H1 (cell line): ENCODE data around the gene CASK. TPM values are rescaled to one million over a fixed set of nuclear protein-coding genes. Genes with fewer than 3 reads are reported as not detected.

ENCODE experiments used
- CTCF ChIA-PET: fragments of 300-600 bp; sonication (Branson Sonifier 250); formaldehyde crosslinking; loops from one replicate; lab custom pipeline; 2021; ENCODE audit not compliant: partially characterized antibody; lab: Charles Lee
- POLR2A ChIA-PET: fragments of 300-600 bp; sonication (Branson Sonifier 250); formaldehyde crosslinking; loops from one replicate; lab custom pipeline; 2021; ENCODE audit warnings: inconsistent platforms; ENCODE audit not compliant: partially characterized antibody; lab: Charles Lee
- DNase-seq, 2 experiments: peaks; one replicate each; pipeline versions ENCODE4 v3.0.0 to v3.0.0-alpha.2; 2010 to 2022; ENCODE audit warnings: low spot score in 2 of 2, low read depth in 1 of 2, mixed read lengths in 1 of 2
- FAIRE-seq: peaks from 2 replicates; lab custom pipeline; 2011; peaks lifted over from hg19 to GRCh38; lab: Jason Lieb, UNC
- H2AFZ ChIP-seq: 2 replicates; pipeline ENCODE4 v1.8.1; 2012; ENCODE audit warnings: low read length, inconsistent platforms
- H2AK5ac ChIP-seq: 2 replicates; pipeline ENCODE4 v1.6.1; 2013; ENCODE audit warnings: low read depth, low read length
- H2BK120ac ChIP-seq: replicated peaks from 2 replicates; pipeline ENCODE3; 2013; ENCODE audit warnings: low read depth, low read length, inconsistent platforms
- H2BK12ac ChIP-seq: 2 replicates; pipeline ENCODE4 v1.6.1; 2013; ENCODE audit warnings: low read depth, low read length
- H2BK15ac ChIP-seq: 2 replicates; pipeline ENCODE4 v1.6.1; 2013; ENCODE audit warnings: low read length
- H2BK20ac ChIP-seq: 2 replicates; pipeline ENCODE4 v1.6.1; 2013; ENCODE audit warnings: low read length
- H2BK5ac ChIP-seq: 2 replicates; pipeline ENCODE4 v1.6.1; 2013; ENCODE audit warnings: low read depth, low read length
- H3K14ac ChIP-seq: 2 replicates; pipeline ENCODE4 v1.6.1; 2013; ENCODE audit warnings: inconsistent platforms; ENCODE audit not compliant: insufficient read length
- H3K18ac ChIP-seq: 2 replicates; pipeline ENCODE4 v1.6.1; 2013; ENCODE audit warnings: low read length; ENCODE audit errors: extremely low read depth
- H3K23ac ChIP-seq: 2 replicates; pipeline ENCODE4 v1.6.1; 2013; ENCODE audit warnings: inconsistent platforms; ENCODE audit not compliant: insufficient read length
- H3K23me2 ChIP-seq: 2 replicates; pipeline ENCODE4 v1.6.1; 2013; ENCODE audit warnings: low read depth, low read length
- H3K27ac ChIP-seq: 2 replicates; pipeline ENCODE4 v1.6.1; 2011; ENCODE audit warnings: low read depth, low read length, inconsistent platforms
- H3K27me3 ChIP-seq, 4 experiments: replicated peaks in 1 of 4; 1 replicate in 1 of 4; 2 replicates in 3 of 4; pipeline versions ENCODE4 v1.6.1 to v1.8.1; 2011 to 2013; ENCODE audit warnings: low read length in 3 of 4, mild to moderate bottlenecking in 3 of 4, inconsistent platforms in 2 of 4, mixed read lengths in 2 of 4, moderate library complexity in 1 of 4; ENCODE audit not compliant: control insufficient read depth in 3 of 4, insufficient read depth in 3 of 4; ENCODE audit errors: extremely low read depth in 1 of 4
- H3K36me3 ChIP-seq, 4 experiments: 2 replicates each; pipeline versions ENCODE4 v1.6.1 to v1.8.1; 2011 to 2013; ENCODE audit warnings: mild to moderate bottlenecking in 4 of 4, low read length in 3 of 4, moderate library complexity in 2 of 4, control low read depth in 1 of 4, inconsistent platforms in 1 of 4; ENCODE audit not compliant: insufficient read depth in 4 of 4, control insufficient read depth in 2 of 4
- H3K4ac ChIP-seq: replicated peaks from 2 replicates; pipeline ENCODE3; 2013; ENCODE audit warnings: low read length, low read depth, mixed read lengths, inconsistent platforms; ENCODE audit not compliant: insufficient read length
- H3K4me1 ChIP-seq, 4 experiments: replicated peaks in 1 of 4; 1 replicate in 1 of 4; 2 replicates in 3 of 4; pipeline versions ENCODE4 v1.6.1 to v1.8.1; 2011 to 2013; ENCODE audit warnings: low read length in 3 of 4, inconsistent platforms in 2 of 4, mixed read lengths in 1 of 4; ENCODE audit not compliant: insufficient read depth in 4 of 4, control insufficient read depth in 3 of 4
- H3K4me2 ChIP-seq, 2 experiments: 2 replicates each; pipeline versions ENCODE4 v1.6.1 to v1.8.1; 2011 to 2013; ENCODE audit warnings: low read depth in 2 of 2, low read length in 2 of 2, control low read depth in 1 of 2, inconsistent platforms in 1 of 2, mild to moderate bottlenecking in 1 of 2; ENCODE audit not compliant: insufficient read depth in 1 of 2
- H3K4me3 ChIP-seq, 4 experiments: fragments of 200-600, 300-600 bp in 1 of 4; sonication (generic), shearing (Covaris generic), sonication (Bioruptor Twin) in 1 of 4; 2 replicates each; pipeline versions ENCODE4 v1.5.1 to v1.8.1; 2011 to 2016; ENCODE audit warnings: low read length in 4 of 4, low read depth in 3 of 4, control low read depth in 2 of 4, inconsistent platforms in 2 of 4, mild to moderate bottlenecking in 2 of 4, mixed read lengths in 1 of 4, moderate library complexity in 1 of 4; ENCODE audit not compliant: insufficient read depth in 2 of 4; ENCODE audit errors: extremely low read depth in 1 of 4
- H3K56ac ChIP-seq: replicated peaks from 2 replicates; pipeline ENCODE3; 2013; ENCODE audit warnings: low read depth, mild to moderate bottlenecking, mixed read lengths, low read length, inconsistent platforms; ENCODE audit not compliant: insufficient read length
- H3K79me1 ChIP-seq: 2 replicates; pipeline ENCODE4 v1.6.1; 2013; ENCODE audit warnings: low read depth, low read length, control low read depth
- H3K79me2 ChIP-seq, 2 experiments: 2 replicates each; pipeline versions ENCODE4 v1.6.1 to v1.8.1; 2012 to 2013; ENCODE audit warnings: low read length in 2 of 2, mild to moderate bottlenecking in 2 of 2, inconsistent platforms in 1 of 2; ENCODE audit not compliant: insufficient read depth in 2 of 2, control insufficient read depth in 1 of 2
- H3K9ac ChIP-seq, 4 experiments: replicated peaks in 1 of 4; 1 replicate in 1 of 4; 2 replicates in 3 of 4; pipeline versions ENCODE4 v1.6.1 to v1.8.1; 2011 to 2013; ENCODE audit warnings: low read depth in 3 of 4, low read length in 3 of 4, control low read depth in 2 of 4, mild to moderate bottlenecking in 2 of 4, moderate library complexity in 2 of 4, inconsistent platforms in 1 of 4; ENCODE audit errors: extremely low read depth in 1 of 4
- H3K9me3 ChIP-seq, 2 experiments: 2 replicates each; pipeline versions ENCODE4 v1.6.1 to v1.8.1; 2012 to 2013; ENCODE audit warnings: mild to moderate bottlenecking in 2 of 2, moderate library complexity in 2 of 2, control low read depth in 1 of 2, inconsistent platforms in 1 of 2, low read depth in 1 of 2, low read length in 1 of 2, mixed read lengths in 1 of 2; ENCODE audit not compliant: insufficient read depth in 2 of 2
- H4K20me1 ChIP-seq, 2 experiments: replicated peaks in 1 of 2; 2 replicates each; pipeline versions ENCODE3 to v1.8.1; 2011 to 2013; ENCODE audit warnings: inconsistent platforms in 2 of 2, low read length in 2 of 2, mild to moderate bottlenecking in 1 of 2; ENCODE audit not compliant: insufficient read depth in 2 of 2, control insufficient read depth in 1 of 2
- H4K5ac ChIP-seq: 2 replicates; pipeline ENCODE4 v1.6.1; 2013; ENCODE audit warnings: low read length, low read depth, mixed read lengths, inconsistent platforms; ENCODE audit not compliant: insufficient read length
- H4K8ac ChIP-seq: 2 replicates; pipeline ENCODE4 v1.8.0; 2013; ENCODE audit warnings: mild to moderate bottlenecking, moderate library complexity, low read length, inconsistent platforms; ENCODE audit not compliant: insufficient read depth; ENCODE audit errors: extremely low read depth
- H4K91ac ChIP-seq: replicated peaks from 2 replicates; pipeline ENCODE3; 2013; ENCODE audit warnings: low read length, mixed read lengths, inconsistent platforms; ENCODE audit not compliant: insufficient read length
- BACH1 ChIP-seq: IDR thresholded peaks from 2 replicates; pipeline ENCODE4 v1.6.1; 2012; ENCODE audit warnings: low read length, improper control_type of control experiment
- BCL11A ChIP-seq, 2 experiments: IDR thresholded peaks; one replicate each; pipeline ENCODE4 v1.6.1; 2011; ENCODE audit warnings: low read depth in 2 of 2, low read length in 2 of 2, mild to moderate bottlenecking in 2 of 2
- CREB1 ChIP-seq: IDR thresholded peaks from 2 replicates; pipeline ENCODE4 v1.6.1; 2012; ENCODE audit warnings: inconsistent platforms
- NRF1 ChIP-seq: IDR thresholded peaks from 2 replicates; pipeline ENCODE4 v1.6.1; 2011; ENCODE audit warnings: mild to moderate bottlenecking, low read depth, low read length, improper control_type of control experiment
- PHF8 ChIP-seq: fragments of 200-600 bp; sonication (generic); conservative IDR thresholded peaks from 2 replicates; pipeline ENCODE4 v1.7.1; 2012; ENCODE audit warnings: low read depth, mild to moderate bottlenecking, inconsistent platforms, low read length, moderate library complexity
- RXRA ChIP-seq: IDR thresholded peaks from 2 replicates; pipeline ENCODE4 v1.6.1; 2011; ENCODE audit warnings: low read depth, mild to moderate bottlenecking, low read length, moderate library complexity; ENCODE audit not compliant: insufficient read depth
- SRF ChIP-seq: IDR thresholded peaks from 2 replicates; pipeline ENCODE4 v1.6.1; 2011; ENCODE audit warnings: mild to moderate bottlenecking, low read depth, low read length, moderate library complexity
- WGBS, 2 experiments: shearing (Covaris generic) in 1 of 2; methylation state at CpG; one replicate each; pipeline versions ENCODE4 v1.1.6 to v1.1.7; 2013 to 2015; ENCODE audit warnings: low lambda C conversion rate in 2 of 2, mixed read lengths in 2 of 2, inconsistent platforms in 1 of 2, low coverage in 1 of 2, missing lambda C conversion rate in 1 of 2; ENCODE audit not compliant: insufficient replicate concordance in 2 of 2, insufficient coverage in 1 of 2, insufficient read length in 1 of 2; ENCODE audit errors: extremely low coverage in 1 of 2, missing lambda C conversion rate in 1 of 2; 5-methylcytosine and 5-hydroxymethylcytosine counted together
- polyA plus RNA-seq, 7 experiments: library from polyadenylated mRNA; depleted of rRNA in 3 of 7; stranded (reverse) in 5 of 7; unstranded in 2 of 7; fragments of >200 nt in 5 of 7; fragments of 200-250 nt in 2 of 7; gene quantifications; 1 replicate in 5 of 7; 2 replicates in 1 of 7; 4 replicates in 1 of 7; pipeline versions ENCODE4 v1.2.1 to v1.2.3, GENCODE V29; 2011 to 2013; ENCODE audit warnings: missing spikeins in 2 of 7, mixed read lengths in 2 of 7
- total RNA-seq: library from RNA; stranded (reverse); fragmentation: NEBNext Ultra II Directional; extraction: Animal tissue kit (Norgen Biotek cat#: 25700); gene quantifications from 2 replicates; pipeline ENCODE4 v1.2.1, GENCODE V29; 2021
- TF ChIP-seq, protein P1 (sequence below): IDR thresholded peaks from 2 replicates; pipeline ENCODE4 v1.6.1; 2012; ENCODE audit warnings: low read length, inconsistent platforms

Gene CASK
- total and polyA plus RNA-seq, 2 of the 8 experiments (the other 6 are each of a cell fraction or from before 2014, with no cell fraction given) = 21.6 to 55.1 TPM

GRCh38 chrX:41824551-41824950 lies 98.8 kb downstream of the CASK start:
- no peak overlapping the region for H3K4me3 ChIP-seq
- H3K4me1 ChIP-seq = no peaks in the 10 kb centered on the region
- no peak overlapping the region for H2BK20ac ChIP-seq
- no peaks in the 10 kb centered on the region for H3K23me2 ChIP-seq
- POLR2A ChIA-PET = interaction anchor here (0.6 kb wide), 1 partner anchor 651 kb away, joined by 3 read pairs; no protein-coding TSS in a partner anchor
- H4K20me1 ChIP-seq = no peaks in the 10 kb centered on the region
- TF ChIP-seq SRF (no peak), BCL11A (IDR thresholded peaks at IDR 0.05; ENCODE audit: low read depth in 2 of 2, low read length in 2 of 2) (no peak), BACH1 (no peak), PHF8 (no peak), RXRA (no peak), CREB1 (no peak), NRF1 (no peak)
- TF ChIP-seq, protein P1, sequence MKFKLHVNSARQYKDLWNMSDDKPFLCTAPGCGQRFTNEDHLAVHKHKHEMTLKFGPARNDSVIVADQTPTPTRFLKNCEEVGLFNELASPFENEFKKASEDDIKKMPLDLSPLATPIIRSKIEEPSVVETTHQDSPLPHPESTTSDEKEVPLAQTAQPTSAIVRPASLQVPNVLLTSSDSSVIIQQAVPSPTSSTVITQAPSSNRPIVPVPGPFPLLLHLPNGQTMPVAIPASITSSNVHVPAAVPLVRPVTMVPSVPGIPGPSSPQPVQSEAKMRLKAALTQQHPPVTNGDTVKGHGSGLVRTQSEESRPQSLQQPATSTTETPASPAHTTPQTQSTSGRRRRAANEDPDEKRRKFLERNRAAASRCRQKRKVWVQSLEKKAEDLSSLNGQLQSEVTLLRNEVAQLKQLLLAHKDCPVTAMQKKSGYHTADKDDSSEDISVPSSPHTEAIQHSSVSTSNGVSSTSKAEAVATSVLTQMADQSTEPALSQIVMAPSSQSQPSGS = no peak
- TF ChIP-seq, all 59 proteins: peak for 0
- H3K23ac ChIP-seq = no peak overlapping the region
- H3K4ac ChIP-seq = no peak overlapping the region
- no peak overlapping the region for H2BK120ac ChIP-seq
- H3K27ac ChIP-seq = no peak overlapping the region
- H2BK5ac ChIP-seq = no peak overlapping the region
- H3K9ac ChIP-seq = no peak overlapping the region
- H3K56ac ChIP-seq = no peak overlapping the region
- H3K9me3 ChIP-seq = no peaks in the 10 kb centered on the region
- H3K36me3 ChIP-seq = no peaks in the 10 kb centered on the region
- H3K27me3 ChIP-seq = no peaks in the 10 kb centered on the region
- 83% methylated on average over 3 of the region's 3 CpGs; no CpG with 5 or more reads in 1 of the 2 experiments for WGBS, 2 experiments
- H3K18ac ChIP-seq = no peak overlapping the region
- no peak overlapping the region for H4K5ac ChIP-seq
- H2AK5ac ChIP-seq = no peak overlapping the region
- no peak overlapping the region for H3K14ac ChIP-seq
- H2BK15ac ChIP-seq = no peak overlapping the region
- no peak overlapping the region for H2BK12ac ChIP-seq
- DNase-seq (no peak), FAIRE-seq (no peak)
- H3K4me2 ChIP-seq = no peak overlapping the region
- H2AFZ ChIP-seq = no peak overlapping the region
- peaks cover 0 to 2% of the 10 kb centered on the region in 2 experiments; a peak in 2 of 4 replicates for H3K79me2 ChIP-seq
- CTCF ChIA-PET = interaction anchor here (1.3 kb wide), 1 partner anchor 14 kb away, joined by 3 read pairs; no protein-coding TSS in a partner anchor
- H3K79me1 ChIP-seq = no peaks in the 10 kb centered on the region
- H4K91ac ChIP-seq = no peak overlapping the region
- no peak overlapping the region for H4K8ac ChIP-seq
